Osteoblast (primary cell): ENCODE results near the gene RGS9BP. TPM values are rescaled to one million over a fixed set of nuclear protein-coding genes. Genes with fewer than 3 reads are reported as not detected.
A peak's percentile ranks its signal among the peaks of the same experiment; 100 is the strongest.

Experiments
- DNase-seq: peaks from one replicate; pipeline ENCODE4 v3.0.0; 2011; ENCODE audit warnings: low spot score, mixed read lengths; ENCODE audit not compliant: insufficient read length; ENCODE audit errors: missing footprints
- H2AFZ ChIP-seq: 2 replicates; pipeline ENCODE4 v1.6.0; 2011; ENCODE audit warnings: mild to moderate bottlenecking, low read length
- H3K27ac ChIP-seq: 2 replicates; pipeline ENCODE4 v1.5.1; 2011; ENCODE audit warnings: mild to moderate bottlenecking, low read depth, low read length, moderate library complexity
- H3K27me3 ChIP-seq: 2 replicates; pipeline ENCODE4 v1.6.0; 2012; ENCODE audit warnings: mild to moderate bottlenecking, control low read depth, inconsistent platforms, low read length, moderate library complexity; ENCODE audit not compliant: insufficient read depth
- H3K36me3 ChIP-seq: 2 replicates; pipeline ENCODE4 v1.5.1; 2011; ENCODE audit warnings: mild to moderate bottlenecking, low read length, control low read depth, moderate library complexity; ENCODE audit not compliant: insufficient read depth
- H3K4me1 ChIP-seq: 2 replicates; pipeline ENCODE4 v1.5.1; 2011; ENCODE audit warnings: mild to moderate bottlenecking, low read length, control low read depth, moderate library complexity; ENCODE audit not compliant: insufficient read depth
- H3K4me2 ChIP-seq: 2 replicates; pipeline ENCODE4 v1.6.0; 2011; ENCODE audit warnings: mild to moderate bottlenecking, low read length; ENCODE audit not compliant: insufficient read depth
- H3K4me3 ChIP-seq: fragments of 200-600 bp; sonication (generic); 3 replicates; pipeline ENCODE4 v1.5.1; 2012; ENCODE audit warnings: mild to moderate bottlenecking, low read length, inconsistent platforms; ENCODE audit not compliant: insufficient read depth
- H3K79me2 ChIP-seq: 2 replicates; pipeline ENCODE4 v1.6.0; 2012; ENCODE audit warnings: mild to moderate bottlenecking, low read length, control low read depth, inconsistent platforms; ENCODE audit not compliant: insufficient read depth
- H3K9me3 ChIP-seq: 2 replicates; pipeline ENCODE4 v1.5.1; 2011; ENCODE audit warnings: low read depth, low read length, control low read depth
- H4K20me1 ChIP-seq: 2 replicates; pipeline ENCODE4 v1.6.0; 2012; ENCODE audit warnings: mild to moderate bottlenecking, low read length, control low read depth; ENCODE audit not compliant: insufficient read depth
- small RNA-seq: library from RNA; depleted of rRNA; stranded (forward); fragments of <200 nt; gene quantifications from one replicate; pipeline ENCODE3, GENCODE V24; 2012
- total RNA-seq: library from RNA; depleted of rRNA; stranded (reverse); fragments of >200 nt; gene quantifications from 2 replicates; pipeline ENCODE4 v1.2.3, GENCODE V29; 2012
- TF ChIP-seq, protein P1 (sequence below): IDR thresholded peaks from 2 replicates; pipeline ENCODE4 v1.5.1; 2011; ENCODE audit warnings: mild to moderate bottlenecking, low read depth, low read length, moderate library complexity; ENCODE audit errors: extremely low read depth

RGS9BP gene
- total RNA-seq, 1 donor, result 0.72 TPM

- Histone ChIP-seq H3K4me2 (no peak overlapping the region), H3K27me3 (no peaks in the 10 kb centered on the region), H3K9me3 (no peaks in the 10 kb centered on the region), H3K36me3 (peaks cover 3% of the 10 kb centered on the region), H3K4me1 (no peaks in the 10 kb centered on the region), H3K79me2 (no peaks in the 10 kb centered on the region), H3K4me3 (no peak overlapping the region), H3K27ac (no peak overlapping the region), H2AFZ (no peak overlapping the region), H4K20me1 (no peaks in the 10 kb centered on the region)
- DNase-seq, result peak; percentile 17
- TF ChIP-seq, protein P1, sequence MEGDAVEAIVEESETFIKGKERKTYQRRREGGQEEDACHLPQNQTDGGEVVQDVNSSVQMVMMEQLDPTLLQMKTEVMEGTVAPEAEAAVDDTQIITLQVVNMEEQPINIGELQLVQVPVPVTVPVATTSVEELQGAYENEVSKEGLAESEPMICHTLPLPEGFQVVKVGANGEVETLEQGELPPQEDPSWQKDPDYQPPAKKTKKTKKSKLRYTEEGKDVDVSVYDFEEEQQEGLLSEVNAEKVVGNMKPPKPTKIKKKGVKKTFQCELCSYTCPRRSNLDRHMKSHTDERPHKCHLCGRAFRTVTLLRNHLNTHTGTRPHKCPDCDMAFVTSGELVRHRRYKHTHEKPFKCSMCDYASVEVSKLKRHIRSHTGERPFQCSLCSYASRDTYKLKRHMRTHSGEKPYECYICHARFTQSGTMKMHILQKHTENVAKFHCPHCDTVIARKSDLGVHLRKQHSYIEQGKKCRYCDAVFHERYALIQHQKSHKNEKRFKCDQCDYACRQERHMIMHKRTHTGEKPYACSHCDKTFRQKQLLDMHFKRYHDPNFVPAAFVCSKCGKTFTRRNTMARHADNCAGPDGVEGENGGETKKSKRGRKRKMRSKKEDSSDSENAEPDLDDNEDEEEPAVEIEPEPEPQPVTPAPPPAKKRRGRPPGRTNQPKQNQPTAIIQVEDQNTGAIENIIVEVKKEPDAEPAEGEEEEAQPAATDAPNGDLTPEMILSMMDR, result no peak
Measured at GRCh38 chr19:32718286-32718685, 42.6 kb downstream of the RGS9BP start.

DNA sequence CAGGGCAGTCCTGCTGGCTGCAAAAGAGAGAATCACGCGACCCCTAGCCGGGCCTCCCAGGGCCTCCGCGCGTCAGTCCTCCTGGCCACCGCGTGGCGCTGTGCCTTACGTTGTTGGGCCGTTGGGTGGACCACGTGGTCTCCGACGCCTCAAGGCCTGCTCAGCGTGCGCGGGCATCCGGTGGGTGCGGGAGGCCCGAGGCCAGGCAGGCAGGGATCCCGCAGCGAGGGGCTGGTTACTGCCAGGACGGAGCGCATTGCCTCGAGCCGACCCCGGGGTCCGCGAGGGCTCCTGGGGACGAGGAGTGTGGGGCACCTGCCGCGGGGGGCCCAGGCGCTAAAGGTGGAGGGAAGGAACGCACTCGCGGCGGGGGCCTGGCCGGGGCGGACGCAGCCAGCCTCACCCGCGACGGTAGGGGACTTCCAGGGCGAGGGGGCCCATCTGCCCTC lies 44.0 kb downstream of the RGS9BP start, which contains the start of gene TDRD12:
TDRD12 (plus strand) TSS at position 157 of the 449 bp plus-strand sequence. CDS start 306 bp downstream, outside the sequence.
- Histone ChIP-seq H2AFZ (no peak within 1 kb of the TSS), H3K4me2 (no peak within 1 kb of the TSS), H3K36me3 (peaks cover 3% of the 10 kb centered on the region), H3K27me3 (no peaks in the 10 kb centered on the region), H3K79me2 (no peaks in the 10 kb centered on the region), H3K9me3 (no peaks in the 10 kb centered on the region), H3K27ac (no peak within 1 kb of the TSS), H4K20me1 (no peaks in the 10 kb centered on the region), H3K4me1 (no peaks in the 10 kb centered on the region), H3K4me3 (no peak within 1 kb of the TSS)
- peak; percentile 41 for DNase-seq
- TF ChIP-seq, protein P1, result no peak

- H3K4me1 ChIP-seq, result no peaks in the 10 kb centered on the region
- no peaks in the 10 kb centered on the region for H3K79me2 ChIP-seq
- H3K4me2 ChIP-seq, result no peak overlapping the region
- H2AFZ ChIP-seq, result no peak overlapping the region
- H3K27ac ChIP-seq, result no peak overlapping the region
- DNase-seq, result peak; percentile 71
- no peaks in the 10 kb centered on the region for H4K20me1 ChIP-seq
- H3K9me3 ChIP-seq, result no peaks in the 10 kb centered on the region
- TF ChIP-seq, protein P1, result no peak
- no peak overlapping the region for H3K4me3 ChIP-seq
- H3K36me3 ChIP-seq, result peaks cover 3% of the 10 kb centered on the region
- no peaks in the 10 kb centered on the region for H3K27me3 ChIP-seq
Measured at GRCh38 chr19:32720216-32720935, 44.7 kb downstream of the RGS9BP start.

- H4K20me1 ChIP-seq, result no peaks in the 10 kb centered on the region
- H3K9me3 ChIP-seq, result no peaks in the 10 kb centered on the region
- no peak overlapping the region for H3K4me3 ChIP-seq
- peak; percentile 59 for DNase-seq
- H3K4me2 ChIP-seq, result no peak overlapping the region
- no peak overlapping the region for H3K27ac ChIP-seq
- H3K27me3 ChIP-seq, result no peaks in the 10 kb centered on the region
- TF ChIP-seq, protein P1, result no peak
- H2AFZ ChIP-seq, result no peak overlapping the region
- H3K79me2 ChIP-seq, result no peaks in the 10 kb centered on the region
- peaks cover 3% of the 10 kb centered on the region for H3K36me3 ChIP-seq
- H3K4me1 ChIP-seq, result no peaks in the 10 kb centered on the region
Measured at GRCh38 chr19:32720936-32721250, 45.2 kb downstream of the RGS9BP start.

Small RNA genes within 50 kb of the gene (small RNA-seq; reads per million reads assigned to genes)
- not detected for gene RN7SL789P

Other genes with a start within 250 kb of the RGS9BP start
- gene PDCD5, start 94.7 kb upstream of the RGS9BP start, total RNA-seq, result 46.0 and 51.0 TPM in 2 replicates
- gene ANKRD27, start 668 bp upstream of the RGS9BP start, total RNA-seq, result 28.0 and 31.5 TPM in 2 replicates
- gene NUDT19, start 16.0 kb downstream of the RGS9BP start, total RNA-seq, result 8.3 and 12.4 TPM in 2 replicates
- gene TDRD12, start 43.9 kb downstream of the RGS9BP start, total RNA-seq, result under 0.01 and 0.36 TPM in 2 replicates
- gene SLC7A9, start 193.9 kb downstream of the RGS9BP start, total RNA-seq, result under 0.01 and 0.59 TPM in 2 replicates